ENCODE data around the gene SAMD14. TPM values are rescaled to one million over a fixed set of nuclear protein-coding genes. Genes with fewer than 3 reads are reported as not detected.

SAMD14 gene
- total RNA-seq, 1 donor from 2014 or later, result 6.0 TPM

GRCh38 chr17:50135316-50136095 lies 5.5 kb upstream of the SAMD14 start:
- no peak overlapping the region for H3K27ac Mint-ChIP-seq
- DNase-seq (ENCODE audit: low spot score, unreplicated experiment), result no peak
- peaks cover 13% of the 10 kb centered on the region for H3K27me3 Mint-ChIP-seq
- H3K9me3 Mint-ChIP-seq (ENCODE audit: low read depth), result no peaks in the 10 kb centered on the region
- peaks cover 5% of the 10 kb centered on the region for H3K4me1 Mint-ChIP-seq (ENCODE audit: low read depth)
- TF ChIP-seq CTCF (IDR thresholded peaks at IDR 0.05; ENCODE audit: unreplicated experiment), result no peak
- peaks cover 29% of the 10 kb centered on the region for H3K36me3 Mint-ChIP-seq (ENCODE audit: insufficient read depth)
- no peak overlapping the region for H3K4me3 Mint-ChIP-seq (ENCODE audit: low read depth)

GRCh38 chr17:50134206-50135110 lies 4.5 kb upstream of the SAMD14 start:
- Mint-ChIP-seq H3K4me1 (ENCODE audit: low read depth) (peaks cover 5% of the 10 kb centered on the region), H3K9me3 (ENCODE audit: low read depth) (no peaks in the 10 kb centered on the region), H3K36me3 (ENCODE audit: insufficient read depth) (peaks cover 23% of the 10 kb centered on the region), H3K27ac (no peak overlapping the region), H3K27me3 (peaks cover 16% of the 10 kb centered on the region), H3K4me3 (ENCODE audit: low read depth) (no peak overlapping the region)
- no peak for TF ChIP-seq CTCF (IDR thresholded peaks at IDR 0.05; ENCODE audit: unreplicated experiment)
- DNase-seq (ENCODE audit: low spot score, unreplicated experiment), result no peak

GRCh38 chr17:50133769-50134099 lies 3.8 kb upstream of the SAMD14 start:
- DNase-seq (ENCODE audit: low spot score, unreplicated experiment), result no peak
- Mint-ChIP-seq H3K9me3 (ENCODE audit: low read depth) (no peaks in the 10 kb centered on the region), H3K4me1 (ENCODE audit: low read depth) (peaks cover 7% of the 10 kb centered on the region), H3K4me3 (ENCODE audit: low read depth) (no peak overlapping the region), H3K36me3 (ENCODE audit: insufficient read depth) (peaks cover 19% of the 10 kb centered on the region), H3K27ac (no peak overlapping the region), H3K27me3 (peaks cover 18% of the 10 kb centered on the region)
- TF ChIP-seq CTCF (IDR thresholded peaks at IDR 0.05; ENCODE audit: unreplicated experiment), result no peak

GRCh38 chr17:50133028-50133768 lies 3.2 kb upstream of the SAMD14 start:
- DNase-seq (ENCODE audit: low spot score, unreplicated experiment), result no peak
- Mint-ChIP-seq H3K36me3 (ENCODE audit: insufficient read depth) (peaks cover 15% of the 10 kb centered on the region), H3K27ac (no peak overlapping the region), H3K9me3 (ENCODE audit: low read depth) (no peaks in the 10 kb centered on the region), H3K27me3 (peaks cover 22% of the 10 kb centered on the region), H3K4me1 (ENCODE audit: low read depth) (peaks cover 11% of the 10 kb centered on the region), H3K4me3 (ENCODE audit: low read depth) (no peak overlapping the region)
- TF ChIP-seq CTCF (IDR thresholded peaks at IDR 0.05; ENCODE audit: unreplicated experiment), result no peak

All from progenitor cell of endocrine pancreas (in vitro differentiated cells).